A549 (cell line): ENCODE data around the gene NFASC. TPM values are rescaled to one million over a fixed set of nuclear protein-coding genes. Genes with fewer than 3 reads are reported as not detected.

ENCODE experiments used
- ATAC-seq, 2 experiments: fragments of 200-7000 bp in 1 of 2; fragments of >200 bp in 1 of 2; cut with Nextera tagmentation in 1 of 2; cut with Tn5 transposase in 1 of 2; 3 replicates each; pipeline versions ENCODE4 v1.8.0 to v1.9.1; 2018 to 2020; ENCODE audit warnings: mild to moderate bottlenecking in 1 of 2, moderate library complexity in 1 of 2
- CTCF ChIA-PET: fragments of 300-600 bp; sonication (Branson Sonifier 250); formaldehyde crosslinking; extraction: SDS; loops from one replicate; lab custom pipeline; 2021; ENCODE audit warnings: antibody characterized with exemption, inconsistent platforms; lab: Yijun Ruan, JAX
- POLR2A ChIA-PET: fragments of 350-600 bp; formaldehyde crosslinking; extraction: SDS; loops from one replicate; lab custom pipeline; 2021; ENCODE audit warnings: antibody characterized with exemption, inconsistent platforms; lab: Yijun Ruan, JAX
- DNase-seq, 2 experiments: peaks; one replicate each; pipeline versions ENCODE4 v3.0.0 to v3.0.0-alpha.2; 2011 to 2016; ENCODE audit warnings: low read depth in 1 of 2, low spot score in 1 of 2
- FAIRE-seq: peaks from 2 replicates; lab custom pipeline; 2011; peaks lifted over from hg19 to GRCh38; lab: Jason Lieb, UNC
- H3K27ac ChIP-seq, 2 experiments: fragments of >200 bp; sonication (Bioruptor Twin); formaldehyde crosslinking; 3 replicates each; pipeline ENCODE4 v1.5.1; 2016 to 2017
- H3K4me1 ChIP-seq: fragments of >200 bp; sonication (Bioruptor Twin); formaldehyde crosslinking; 3 replicates; pipeline ENCODE4 v1.6.1; 2016
- H3K4me2 ChIP-seq: fragments of >200 bp; sonication (Bioruptor Twin); formaldehyde crosslinking; 3 replicates; pipeline ENCODE4 v1.6.1; 2016
- H3K4me3 ChIP-seq: fragments of >200 bp; sonication (Bioruptor Twin); formaldehyde crosslinking; 3 replicates; pipeline ENCODE4 v1.5.1; 2016
- H3K9me3 ChIP-seq: fragments of >200 bp; sonication (Bioruptor Twin); formaldehyde crosslinking; 3 replicates; pipeline ENCODE4 v1.6.1; 2016
- CBX2 ChIP-seq: fragments of 200-600 bp; sonication (generic); IDR thresholded peaks from 2 replicates; pipeline ENCODE4 v1.6.1; 2016; ENCODE audit warnings: low read depth, mild to moderate bottlenecking, borderline replicate concordance
- CBX8 ChIP-seq: fragments of 200-600 bp; sonication (generic); IDR thresholded peaks from 2 replicates; pipeline ENCODE4 v1.6.1; 2016
- CHD4 ChIP-seq: fragments of 200-600 bp; sonication (generic); IDR thresholded peaks from 2 replicates; pipeline ENCODE4 v1.6.1; 2016; ENCODE audit warnings: antibody characterized with exemption, mild to moderate bottlenecking, borderline replicate concordance
- E2F6 ChIP-seq: IDR thresholded peaks from 2 replicates; pipeline ENCODE4 v1.6.1; 2012; ENCODE audit warnings: low read depth, borderline replicate concordance
- ELK1 ChIP-seq: fragments of 150-350 bp; IDR thresholded peaks from 2 replicates; pipeline ENCODE4 v1.6.1; 2014; ENCODE audit warnings: low read depth, mild to moderate bottlenecking, low read length
- EP300 ChIP-seq, 2 experiments: fragments of >200 bp; sonication (Bioruptor Twin); formaldehyde crosslinking; IDR thresholded peaks; 2 replicates in 1 of 2; 3 replicates in 1 of 2; pipeline ENCODE4 v1.6.1; 2016 to 2017
- FOSB ChIP-seq: fragments of 250-450 bp; sonication (Bioruptor Pico); IDR thresholded peaks from 2 replicates; pipeline ENCODE4 v1.5.0; 2020; ENCODE audit warnings: mild to moderate bottlenecking, moderate library complexity
- HES2 ChIP-seq: fragments of >200 bp; sonication (Bioruptor Twin); formaldehyde crosslinking; IDR thresholded peaks from 2 replicates; pipeline ENCODE4 v1.6.1; 2016
- HMGXB4 ChIP-seq: fragments of 250-450 bp; sonication (Bioruptor Pico); IDR thresholded peaks from 2 replicates; pipeline ENCODE4 v1.5.0; 2021; ENCODE audit warnings: mild to moderate bottlenecking, moderate library complexity, borderline replicate concordance
- HOXA7 ChIP-seq: fragments of 250-450 bp; sonication (Bioruptor Pico); IDR thresholded peaks from 2 replicates; pipeline ENCODE4 v1.5.0; 2020; ENCODE audit warnings: mild to moderate bottlenecking, moderate library complexity
- HOXB5 ChIP-seq: fragments of 250-450 bp; sonication (Bioruptor Pico); IDR thresholded peaks from 2 replicates; pipeline ENCODE4 v1.5.0; 2020; ENCODE audit warnings: mild to moderate bottlenecking, moderate library complexity
- KDM1A ChIP-seq: fragments of 200-600 bp; sonication (generic); IDR thresholded peaks from 2 replicates; pipeline ENCODE4 v1.6.1; 2016; ENCODE audit warnings: low read depth, mild to moderate bottlenecking
- MAZ ChIP-seq: fragments of 150-350 bp; IDR thresholded peaks from 2 replicates; pipeline ENCODE4 v1.6.1; 2014; ENCODE audit warnings: antibody characterized with exemption, low read depth, low read length, borderline replicate concordance
- NR3C1 ChIP-seq: fragments of >200 bp; sonication (Bioruptor Twin); formaldehyde crosslinking; IDR thresholded peaks from 3 replicates; pipeline ENCODE4 v1.6.1; 2017
- PBX3 ChIP-seq: IDR thresholded peaks from 2 replicates; pipeline ENCODE4 v1.6.1; 2012
- POLR2A ChIP-seq: IDR thresholded peaks from 2 replicates; pipeline ENCODE4 v1.6.1; 2012; ENCODE audit warnings: mild to moderate bottlenecking, low read length
- POLR2AphosphoS2 ChIP-seq: conservative IDR thresholded peaks from 2 replicates; pipeline ENCODE4 v1.6.1; 2012; ENCODE audit warnings: low read length, improper control_type of control experiment, inconsistent platforms
- RARB ChIP-seq: fragments of 250-450 bp; sonication (Bioruptor Pico); IDR thresholded peaks from 2 replicates; pipeline ENCODE4 v1.8.0; 2021; ENCODE audit warnings: mild to moderate bottlenecking, moderate library complexity
- RNF2 ChIP-seq: fragments of 200-600 bp; sonication (generic); IDR thresholded peaks from 2 replicates; pipeline ENCODE4 v1.6.1; 2016; ENCODE audit warnings: low read depth, mild to moderate bottlenecking, antibody characterized with exemption, moderate library complexity, borderline replicate concordance
- ZFP36 ChIP-seq: fragments of 450-650 bp; IDR thresholded peaks from 2 replicates; pipeline ENCODE4 v1.6.1; 2014; ENCODE audit warnings: borderline replicate concordance; ENCODE audit not compliant: partially characterized antibody
- ZNF302 ChIP-seq: fragments of 250-450 bp; sonication (Bioruptor Pico); IDR thresholded peaks from 2 replicates; pipeline ENCODE4 v1.9.0; 2021; ENCODE audit warnings: inconsistent platforms, mild to moderate bottlenecking, moderate library complexity
- ZSCAN20 ChIP-seq: fragments of 250-450 bp; sonication (Bioruptor Pico); IDR thresholded peaks from 2 replicates; pipeline ENCODE4 v1.8.0; 2022; ENCODE audit warnings: mild to moderate bottlenecking, moderate library complexity
- WGBS: methylation state at CpG from one replicate; pipeline ENCODE4 v1.1.6; 2017; ENCODE audit errors: missing lambda C conversion rate; 5-methylcytosine and 5-hydroxymethylcytosine counted together
- polyA plus RNA-seq, 4 experiments: library from polyadenylated mRNA; depleted of rRNA in 3 of 4; stranded (reverse); fragments of >200 nt; fragmentation: RNase III in 1 of 4; extraction: RNeasy Plus Mini Kit Qiagen cat#74134 plus additional on column Dnase treatment in 1 of 4; gene quantifications; 2 replicates in 3 of 4; 3 replicates in 1 of 4; pipeline ENCODE4 v1.2.3, GENCODE V29; 2011 to 2017

NFASC gene
- polyA plus RNA-seq, 2 of the 4 experiments (the other 2 are of a cell fraction), result 0.27 to 0.39 TPM

- TF ChIP-seq HOXB5, result no peak
- TF ChIP-seq MAZ, result no peak
- TF ChIP-seq POLR2AphosphoS2, result no peak
- no peak for TF ChIP-seq RARB
- no peak for TF ChIP-seq NR3C1
- no peak for TF ChIP-seq ZFP36
Measured at GRCh38 chr1:205016584-205016983, 145.9 kb downstream of the NFASC start (continued).

- H3K27ac ChIP-seq, result no peak overlapping the region
- TF ChIP-seq ELK1 (no peak), POLR2AphosphoS2 (no peak), E2F6 (no peak), RNF2 (no peak), CBX8 (no peak), POLR2A (no peak), HOXA7 (CRISPR knock-in tag) (no peak), FOSB (CRISPR knock-in tag) (no peak), ZNF302 (no peak), CBX2 (no peak), MAZ (no peak), ZSCAN20 (CRISPR knock-in tag) (no peak)
- H3K9me3 ChIP-seq, result no peaks in the 10 kb centered on the region
- POLR2A ChIA-PET, result no interaction called here
- DNase-seq (no peak), ATAC-seq (no peak), FAIRE-seq (no peak)
- CTCF ChIA-PET, result interaction anchor here (0.6 to 3.7 kb wide), 4 partner anchors 10 to 45 kb away, joined by 3 to 22 read pairs (median 4); no protein-coding TSS in a partner anchor
- WGBS, result 41% methylated on average over 6 of the region's 6 CpGs
- H3K4me3 ChIP-seq, result no peak overlapping the region
- H3K4me1 ChIP-seq, result no peaks in the 10 kb centered on the region
- no peak overlapping the region for H3K4me2 ChIP-seq
Measured at GRCh38 chr1:205017001-205017400, 146.3 kb downstream of the NFASC start.

GRCh38 chr1:205017766-205018165, 147.1 kb downstream of the NFASC start:
- DNase-seq (no peak), FAIRE-seq (no peak), ATAC-seq (no peak)
- ChIA-PET POLR2A (no interaction called here), CTCF (interaction anchor here (0.8 to 3.7 kb wide), 4 partner anchors 25 to 85 kb away, joined by 3 to 22 read pairs (median 4); no protein-coding TSS in a partner anchor)
- Histone ChIP-seq H3K4me2 (no peak overlapping the region), H3K27ac (no peak overlapping the region), H3K9me3 (no peaks in the 10 kb centered on the region), H3K4me1 (no peaks in the 10 kb centered on the region), H3K4me3 (no peak overlapping the region)
- no peak for TF ChIP-seq CHD4
- no peak for TF ChIP-seq NR3C1
- TF ChIP-seq ZFP36, result no peak
- no peak for TF ChIP-seq EP300 (IDR thresholded peaks at IDR 0.05)
- no peak for TF ChIP-seq E2F6
- no peak for TF ChIP-seq HES2
- no peak for TF ChIP-seq KDM1A
- TF ChIP-seq HMGXB4 (CRISPR knock-in tag), result no peak
- no peak for TF ChIP-seq PBX3
- 31% methylated on average over 7 of the region's 7 CpGs for WGBS
